HEK293 (cell line): ENCODE results near the gene CNP.

ENCODE experiments used
- CTCF ChIA-PET: fragments of 350-600 bp; formaldehyde crosslinking; extraction: SDS; loops from one replicate; lab custom pipeline; 2021; ENCODE audit warnings: antibody characterized with exemption; lab: Yijun Ruan, JAX
- POLR2A ChIA-PET: fragments of 300-600 bp; formaldehyde crosslinking; extraction: SDS; loops from one replicate; lab custom pipeline; 2020; ENCODE audit warnings: antibody characterized with exemption, inconsistent platforms; lab: Yijun Ruan, JAX
- H3K27ac ChIP-seq: fragments of 200-500 bp; sonication (Bioruptor generic); 2 replicates; pipeline ENCODE4 v1.5.1; 2014; ENCODE audit warnings: low read depth, low read length, control low read depth, inconsistent platforms; ENCODE audit errors: extremely low read depth
- H3K36me3 ChIP-seq, 2 experiments: fragments of 200-500 bp in 1 of 2; sonication (Bioruptor generic) in 1 of 2; 1 replicate in 1 of 2; 2 replicates in 1 of 2; pipeline ENCODE4 v1.5.1; 2014 to 2017; ENCODE audit warnings: inconsistent platforms in 2 of 2, low read length in 2 of 2; ENCODE audit not compliant: control insufficient read depth in 2 of 2, insufficient read depth in 1 of 2
- H3K4me1 ChIP-seq: fragments of 200-500 bp; sonication (Bioruptor generic); 2 replicates; pipeline ENCODE4 v1.5.1; 2014; ENCODE audit warnings: mild to moderate bottlenecking, low read length, inconsistent platforms; ENCODE audit not compliant: control insufficient read depth, insufficient read depth
- H3K4me3 ChIP-seq: 2 replicates; pipeline ENCODE4 v1.5.1; 2011; ENCODE audit warnings: low read depth, mild to moderate bottlenecking, control low read depth, low read length, moderate library complexity
- H3K9me3 ChIP-seq: fragments of 200-500 bp; sonication (Bioruptor generic); 2 replicates; pipeline ENCODE4 v1.5.1; 2014; ENCODE audit warnings: low read depth, low read length, inconsistent platforms; ENCODE audit not compliant: control insufficient read depth, insufficient read depth
- ELK4 ChIP-seq: IDR thresholded peaks from 2 replicates; pipeline ENCODE4 v1.6.1; 2011; ENCODE audit warnings: mild to moderate bottlenecking, low read depth, low read length, borderline replicate concordance
- KLF10 ChIP-seq: fragments of 450-650 bp; IDR thresholded peaks from 2 replicates; pipeline ENCODE4 v1.5.1; 2018; ENCODE audit warnings: missing biosample characterization, mild to moderate bottlenecking, missing genetic modification characterization
- MYNN ChIP-seq: fragments of 450-650 bp; formaldehyde crosslinking; IDR thresholded peaks from 2 replicates; pipeline ENCODE4 v1.5.1; 2016; ENCODE audit warnings: missing biosample characterization, missing genetic modification characterization, borderline replicate concordance
- OVOL3 ChIP-seq: fragments of 450-650 bp; formaldehyde crosslinking; IDR thresholded peaks from 2 replicates; pipeline ENCODE4 v1.5.1; 2016; ENCODE audit warnings: missing biosample characterization, missing genetic modification characterization
- PATZ1 ChIP-seq: fragments of 450-650 bp; formaldehyde crosslinking; IDR thresholded peaks from 2 replicates; pipeline ENCODE4 v1.5.1; 2016; ENCODE audit warnings: missing biosample characterization, missing genetic modification characterization
- RBAK ChIP-seq: fragments of 450-650 bp; formaldehyde crosslinking; IDR thresholded peaks from 2 replicates; pipeline ENCODE4 v1.5.1; 2016; ENCODE audit warnings: missing biosample characterization, missing genetic modification characterization
- SCRT2 ChIP-seq: fragments of 450-650 bp; formaldehyde crosslinking; IDR thresholded peaks from 2 replicates; pipeline ENCODE4 v1.5.1; 2016; ENCODE audit warnings: missing biosample characterization, missing genetic modification characterization
- TRIM28 ChIP-seq: IDR thresholded peaks from 2 replicates; pipeline ENCODE4 v1.6.1; 2011; ENCODE audit warnings: low read length, control low read depth, borderline replicate concordance
- WT1 ChIP-seq: fragments of 450-650 bp; formaldehyde crosslinking; IDR thresholded peaks from 2 replicates; pipeline ENCODE4 v1.5.1; 2016; ENCODE audit warnings: missing biosample characterization, missing genetic modification characterization
- ZBTB6 ChIP-seq: fragments of 450-650 bp; formaldehyde crosslinking; IDR thresholded peaks from 2 replicates; pipeline ENCODE4 v1.5.1; 2017; ENCODE audit warnings: missing biosample characterization, missing genetic modification characterization
- ZBTB7A ChIP-seq: fragments of 450-650 bp; formaldehyde crosslinking; IDR thresholded peaks from 2 replicates; pipeline ENCODE4 v1.5.1; 2016; ENCODE audit warnings: low read depth, missing biosample characterization, missing genetic modification characterization
- ZBTB8A ChIP-seq: fragments of 450-650 bp; formaldehyde crosslinking; IDR thresholded peaks from 2 replicates; pipeline ENCODE4 v1.5.1; 2016; ENCODE audit warnings: missing biosample characterization, missing genetic modification characterization
- ZEB2 ChIP-seq: fragments of 450-650 bp; formaldehyde crosslinking; IDR thresholded peaks from 2 replicates; pipeline ENCODE4 v1.5.1; 2016; ENCODE audit warnings: missing biosample characterization, missing genetic modification characterization
- ZFP3 ChIP-seq: fragments of 450-650 bp; formaldehyde crosslinking; IDR thresholded peaks from 2 replicates; pipeline ENCODE4 v1.5.1; 2016; ENCODE audit warnings: low read depth, missing biosample characterization, missing genetic modification characterization
- ZFP37 ChIP-seq: fragments of 450-650 bp; formaldehyde crosslinking; IDR thresholded peaks from 2 replicates; pipeline ENCODE4 v1.5.1; 2016; ENCODE audit warnings: missing biosample characterization, missing genetic modification characterization
- ZNF112 ChIP-seq: fragments of 450-650 bp; formaldehyde crosslinking; IDR thresholded peaks from 2 replicates; pipeline ENCODE4 v1.5.0; 2017; ENCODE audit warnings: missing biosample characterization, missing genetic modification characterization
- ZNF114 ChIP-seq: fragments of 450-650 bp; formaldehyde crosslinking; IDR thresholded peaks from 2 replicates; pipeline ENCODE4 v1.5.0; 2017; ENCODE audit warnings: missing biosample characterization, missing genetic modification characterization
- ZNF132 ChIP-seq: fragments of 450-650 bp; formaldehyde crosslinking; IDR thresholded peaks from 2 replicates; pipeline ENCODE4 v1.5.1; 2017; ENCODE audit warnings: missing biosample characterization, missing genetic modification characterization, borderline replicate concordance
- ZNF146 ChIP-seq: fragments of 450-650 bp; formaldehyde crosslinking; IDR thresholded peaks from 2 replicates; pipeline ENCODE4 v1.5.1; 2016; ENCODE audit warnings: missing biosample characterization, missing genetic modification characterization
- ZNF174 ChIP-seq: fragments of 450-650 bp; formaldehyde crosslinking; IDR thresholded peaks from 2 replicates; pipeline ENCODE4 v1.5.0; 2017; ENCODE audit warnings: missing biosample characterization, mild to moderate bottlenecking, missing genetic modification characterization
- ZNF248 ChIP-seq: fragments of 450-650 bp; formaldehyde crosslinking; IDR thresholded peaks from 2 replicates; pipeline ENCODE4 v1.5.1; 2017; ENCODE audit warnings: missing biosample characterization, missing genetic modification characterization
- ZNF324 ChIP-seq: fragments of 450-650 bp; formaldehyde crosslinking; IDR thresholded peaks from 2 replicates; pipeline ENCODE4 v1.5.1; 2016; ENCODE audit warnings: missing biosample characterization, missing genetic modification characterization
- ZNF513 ChIP-seq: fragments of 450-650 bp; IDR thresholded peaks from 2 replicates; pipeline ENCODE4 v1.5.1; 2018; ENCODE audit warnings: missing biosample characterization, missing genetic modification characterization
- ZNF544 ChIP-seq: fragments of 450-650 bp; formaldehyde crosslinking; IDR thresholded peaks from 2 replicates; pipeline ENCODE4 v1.5.0; 2017; ENCODE audit warnings: missing biosample characterization, missing genetic modification characterization
- ZNF555 ChIP-seq: fragments of 450-650 bp; formaldehyde crosslinking; conservative IDR thresholded peaks from 2 replicates; pipeline ENCODE4 v1.5.1; 2017; ENCODE audit warnings: missing biosample characterization, mild to moderate bottlenecking, missing genetic modification characterization, inconsistent platforms
- ZNF76 ChIP-seq: fragments of 450-650 bp; formaldehyde crosslinking; IDR thresholded peaks from 2 replicates; pipeline ENCODE4; 2016; ENCODE audit warnings: low read depth, missing biosample characterization, missing genetic modification characterization, borderline replicate concordance
- ZNF768 ChIP-seq: fragments of 450-650 bp; formaldehyde crosslinking; IDR thresholded peaks from 2 replicates; pipeline ENCODE4 v1.5.1; 2018; ENCODE audit warnings: missing biosample characterization, mild to moderate bottlenecking, missing genetic modification characterization
- ZSCAN23 ChIP-seq: fragments of 450-650 bp; formaldehyde crosslinking; IDR thresholded peaks from 2 replicates; pipeline ENCODE4 v1.5.1; 2016; ENCODE audit warnings: missing biosample characterization, missing genetic modification characterization
- ZSCAN30 ChIP-seq: fragments of 450-650 bp; IDR thresholded peaks from 2 replicates; pipeline ENCODE4 v1.5.1; 2018; ENCODE audit warnings: missing biosample characterization, mild to moderate bottlenecking, missing genetic modification characterization, moderate library complexity

The CNP gene

GRCh38 chr17:41917679-41918313 is 48.8 kb upstream of the CNP start (continued):
- TF ChIP-seq ZEB2 (tag by site-specific recombination) (no peak), ZNF132 (no peak), ZNF555 (tag by site-specific recombination) (no peak), ZNF544 (tag by site-specific recombination) (no peak), ZSCAN30 (tag by site-specific recombination) (no peak), ZBTB6 (no peak), ZNF768 (tag by site-specific recombination) (no peak)

GRCh38 chr17:41918314-41919164 is 48.1 kb upstream of the CNP start, which contains the start of gene ACLY:
Gene ACLY, minus strand, starts transcription at chr17:41918951. Its CDS starts 5,078 bp downstream, at chr17:41913873.
- Histone ChIP-seq H3K4me1 (peaks cover 21% of the 10 kb centered on the region), H3K4me3 (peak within 1 kb of the TSS; percentile 88), H3K27ac (peak within 1 kb of the TSS; percentile 91), H3K9me3 (no peaks in the 10 kb centered on the region), H3K36me3 (peaks cover 2 to 12% of the 10 kb centered on the region in 2 experiments; a peak in 2 of 3 replicates)
- CTCF ChIA-PET: interaction anchor here (0.6 to 3.7 kb wide), 11 partner anchors 11 to 1123 kb away, joined by 3 to 18 read pairs (median 4); partner anchors contain the start of genes DNAJC7, ODAD4 and P3H4
- POLR2A ChIA-PET: interaction anchor here (0.7 to 4.2 kb wide), 28 partner anchors 9 to 504 kb away, joined by 3 to 73 read pairs (median 5); partner anchors contain the start of genes CAVIN1, CNP, DNAJC7 and EIF1
- TF ChIP-seq ZNF76 (tag by site-specific recombination) (peak; percentile 95), ELK4 (no peak), KLF10 (tag by site-specific recombination) (peak; percentile 56; the same call in 1 of the 2 replicates), ZBTB7A (peak; percentile 35; the same call in 1 of the 2 replicates), ZNF146 (tag by site-specific recombination) (no peak), ZBTB8A (tag by site-specific recombination) (peak; percentile 96), ZNF174 (no peak), ZFP3 (tag by site-specific recombination) (no peak), RBAK (no peak), SCRT2 (no peak), ZNF114 (tag by site-specific recombination) (no peak), ZNF112 (tag by site-specific recombination) (no peak), ZNF555 (tag by site-specific recombination) (no peak), OVOL3 (tag by site-specific recombination) (peak; percentile 15; the same call in 1 of the 2 replicates), TRIM28 (0 out of 2 replicates have a peak, but pooled peaks have one; percentile 63), ZFP37 (tag by site-specific recombination) (peak; percentile 59; the same call in 1 of the 2 replicates), ZEB2 (tag by site-specific recombination) (peak; percentile 71), PATZ1 (tag by site-specific recombination) (peak; percentile 78; the same call in 1 of the 2 replicates), WT1 (no peak), ZSCAN23 (tag by site-specific recombination) (0 out of 2 replicates have a peak, but pooled peaks have one; percentile 62), ZNF324 (tag by site-specific recombination) (0 out of 2 replicates have a peak, but pooled peaks have one; percentile 50), ZNF248 (tag by site-specific recombination) (no peak), ZNF132 (no peak), ZNF513 (tag by site-specific recombination) (no peak; the same call in 1 of the 2 replicates), MYNN (tag by site-specific recombination) (no peak)
